HG02852 (cell line): Measurements from ENCODE around the gene FBXL15.

ENCODE experiments used
- ATAC-seq: cut with Tn5 transposase; IDR thresholded peaks from one replicate; pipeline ENCODE4 v1.9.1; 2021; ENCODE audit warnings: mild to moderate bottlenecking, moderate library complexity; ENCODE audit not compliant: unreplicated experiment

FBXL15 gene

GRCh38 chr10:102420714-102421506 is at the start of gene FBXL15:
TSS of gene FBXL15 (plus strand) at chr10:102420836. CDS start at chr10:102421130, 294 bp downstream.
- peak; percentile 77 for ATAC-seq

GRCh38 chr10:102371295-102371694 is 49.3 kb upstream of the FBXL15 start:
- ATAC-seq = no peak

GRCh38 chr10:102375250-102375649 is 45.4 kb upstream of the FBXL15 start:
- no peak for ATAC-seq

- no peak for ATAC-seq
Measured at GRCh38 chr10:102375867-102376266, 44.8 kb upstream of the FBXL15 start.

GRCh38 chr10:102376901-102377300 is 43.7 kb upstream of the FBXL15 start:
- ATAC-seq = no peak

GRCh38 chr10:102379383-102379782 is 41.3 kb upstream of the FBXL15 start:
- ATAC-seq = no peak

- no peak for ATAC-seq
Measured at GRCh38 chr10:102381983-102382382, 38.7 kb upstream of the FBXL15 start.

GRCh38 chr10:102382871-102383270 is 37.8 kb upstream of the FBXL15 start:
- no peak for ATAC-seq

GRCh38 chr10:102384053-102384452 is 36.6 kb upstream of the FBXL15 start:
- no peak for ATAC-seq

GRCh38 chr10:102384606-102385429 is 35.8 kb upstream of the FBXL15 start:
- ATAC-seq = no peak

GRCh38 chr10:102389894-102390293 is 30.7 kb upstream of the FBXL15 start:
- ATAC-seq = no peak

- no peak for ATAC-seq
Measured at GRCh38 chr10:102392306-102392705, 28.3 kb upstream of the FBXL15 start.

- ATAC-seq = no peak
Measured at GRCh38 chr10:102393411-102394078, 27.1 kb upstream of the FBXL15 start.

GRCh38 chr10:102394079-102394800 is 26.4 kb upstream of the FBXL15 start:
- peak; percentile 82 for ATAC-seq

GRCh38 chr10:102394801-102395399 is 25.7 kb upstream of the FBXL15 start:
- ATAC-seq = peak; percentile 2

- ATAC-seq = peak; percentile 28
Measured at GRCh38 chr10:102395400-102396316, 25.0 kb upstream of the FBXL15 start, which contains the start of gene NFKB2. TSS of gene NFKB2 (plus strand) at chr10:102395705. CDS start at chr10:102395960, 255 bp downstream.

- no peak for ATAC-seq
Measured at GRCh38 chr10:102396317-102396650, 24.4 kb upstream of the FBXL15 start.

- no peak for ATAC-seq
Measured at GRCh38 chr10:102396730-102397151, 23.9 kb upstream of the FBXL15 start.
